A673 (cell line): ENCODE measurements around the gene IL1RAPL1. TPM values are rescaled to one million over a fixed set of nuclear protein-coding genes. Genes with fewer than 3 reads are reported as not detected.

Experiments used
- BruUV-seq: library from RNA; stranded (reverse); fragments of 400-500 nt; replicated peaks from 2 replicates; lab custom pipeline; 2021; lab: Mats Ljungman, UMichigan
- CTCF ChIA-PET: fragments of 300-600 bp; sonication (Branson Sonifier 250); formaldehyde crosslinking; loops from one replicate; lab custom pipeline; 2022; ENCODE audit warnings: antibody characterized with exemption; lab: Charles Lee
- POLR2A ChIA-PET: fragments of 300-600 bp; sonication (Branson Sonifier 250); formaldehyde crosslinking; loops from one replicate; lab custom pipeline; 2022; ENCODE audit warnings: antibody characterized with exemption; ENCODE audit not compliant: low non-redundant PET; lab: Charles Lee
- DNase-seq: peaks from one replicate; pipeline ENCODE4 v3.0.0-alpha.2; 2015; ENCODE audit warnings: low spot score
- H3K27ac ChIP-seq: fragments of 200-600 bp; sonication (generic); 2 replicates; pipeline ENCODE4 v1.5.1; 2016; ENCODE audit warnings: mixed run types, low read depth, mild to moderate bottlenecking, mixed read lengths, antibody characterized with exemption, low read length; ENCODE audit not compliant: poor library complexity, severe bottlenecking
- H3K27me3 ChIP-seq: fragments of 200-600 bp; sonication (generic); replicated peaks from 2 replicates; pipeline ENCODE4 v1.6.1; 2017; ENCODE audit warnings: mixed run types, low read depth, mild to moderate bottlenecking, mixed read lengths, antibody characterized with exemption, low read length; ENCODE audit not compliant: insufficient read depth, poor library complexity
- H3K36me3 ChIP-seq: fragments of 200-600 bp; sonication (generic); 2 replicates; pipeline ENCODE4 v1.6.1; 2016; ENCODE audit warnings: mixed run types, mild to moderate bottlenecking, mixed read lengths, antibody characterized with exemption, low read length; ENCODE audit not compliant: insufficient read depth, poor library complexity, severe bottlenecking
- H3K4me1 ChIP-seq: fragments of 200-600 bp; sonication (generic); 2 replicates; pipeline ENCODE4 v1.6.1; 2017; ENCODE audit warnings: mixed run types, mild to moderate bottlenecking, mixed read lengths, antibody characterized with exemption, low read length; ENCODE audit not compliant: insufficient read depth, poor library complexity, severe bottlenecking
- H3K4me3 ChIP-seq: fragments of 200-600 bp; sonication (generic); 2 replicates; pipeline ENCODE4 v1.5.1; 2016; ENCODE audit warnings: low read depth, mixed run types, mild to moderate bottlenecking, mixed read lengths, low read length; ENCODE audit not compliant: poor library complexity, severe bottlenecking
- H3K9me3 ChIP-seq: fragments of 200-600 bp; sonication (generic); 2 replicates; pipeline ENCODE4 v1.6.1; 2016; ENCODE audit warnings: mixed run types, low read depth, mild to moderate bottlenecking, mixed read lengths, antibody characterized with exemption, low read length; ENCODE audit not compliant: poor library complexity, severe bottlenecking
- EZH2 ChIP-seq: fragments of 200-600 bp; sonication (generic); IDR thresholded peaks from 2 replicates; pipeline ENCODE4 v1.6.1; 2017; ENCODE audit warnings: borderline replicate concordance, low read depth, mild to moderate bottlenecking, mixed read lengths, antibody characterized with exemption, low read length; ENCODE audit not compliant: poor library complexity, severe bottlenecking
- intact Hi-C: fragments of 100-400 bp; cut with micrococcal nuclease; formaldehyde crosslinking; loops from one replicate; pipeline ENCODE4 v1.10.0; 2022; ENCODE audit not compliant: unreplicated experiment
- total RNA-seq: library from RNA; stranded (reverse); gene quantifications from 2 replicates; pipeline ENCODE4 v1.2.3, GENCODE V29; 2021
- TF ChIP-seq, protein P1 (sequence below): fragments of 300-800, 200-600 bp; sonication (generic); conservative IDR thresholded peaks from 2 replicates; pipeline ENCODE4 v1.5.1; 2017; ENCODE audit warnings: low read depth, mild to moderate bottlenecking, antibody characterized with exemption, low read length, moderate library complexity, mixed read lengths

Gene IL1RAPL1
- total RNA-seq, 1 experiment from 2014 or later = 0.21 TPM

DNA sequence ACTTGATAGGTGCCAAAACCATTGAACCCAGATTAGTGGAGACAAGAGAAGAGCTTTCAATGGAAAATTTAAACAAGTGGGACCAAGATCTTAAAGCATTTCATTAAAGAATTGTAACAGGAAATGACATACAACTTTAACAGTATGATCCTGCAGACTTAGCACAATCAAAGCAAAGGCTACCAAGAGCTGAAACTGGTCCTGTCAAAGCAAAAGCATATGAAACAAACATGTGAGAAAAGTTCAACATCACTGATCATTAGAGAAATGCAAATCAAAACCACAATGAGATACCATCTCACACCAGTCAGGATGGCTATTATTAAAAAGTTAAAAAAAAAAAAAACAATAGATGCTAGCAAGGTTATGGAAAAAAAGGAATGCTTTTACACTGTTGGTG, 425.6 kb downstream of the IL1RAPL1 start:
- no TSS peak for BruUV-seq
- TF ChIP-seq, protein P1, sequence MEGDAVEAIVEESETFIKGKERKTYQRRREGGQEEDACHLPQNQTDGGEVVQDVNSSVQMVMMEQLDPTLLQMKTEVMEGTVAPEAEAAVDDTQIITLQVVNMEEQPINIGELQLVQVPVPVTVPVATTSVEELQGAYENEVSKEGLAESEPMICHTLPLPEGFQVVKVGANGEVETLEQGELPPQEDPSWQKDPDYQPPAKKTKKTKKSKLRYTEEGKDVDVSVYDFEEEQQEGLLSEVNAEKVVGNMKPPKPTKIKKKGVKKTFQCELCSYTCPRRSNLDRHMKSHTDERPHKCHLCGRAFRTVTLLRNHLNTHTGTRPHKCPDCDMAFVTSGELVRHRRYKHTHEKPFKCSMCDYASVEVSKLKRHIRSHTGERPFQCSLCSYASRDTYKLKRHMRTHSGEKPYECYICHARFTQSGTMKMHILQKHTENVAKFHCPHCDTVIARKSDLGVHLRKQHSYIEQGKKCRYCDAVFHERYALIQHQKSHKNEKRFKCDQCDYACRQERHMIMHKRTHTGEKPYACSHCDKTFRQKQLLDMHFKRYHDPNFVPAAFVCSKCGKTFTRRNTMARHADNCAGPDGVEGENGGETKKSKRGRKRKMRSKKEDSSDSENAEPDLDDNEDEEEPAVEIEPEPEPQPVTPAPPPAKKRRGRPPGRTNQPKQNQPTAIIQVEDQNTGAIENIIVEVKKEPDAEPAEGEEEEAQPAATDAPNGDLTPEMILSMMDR = no peak
- no peak for TF ChIP-seq EZH2
- intact Hi-C loops = no loop called here

GRCh38 chrX:29023207-29023606, 436.0 kb downstream of the IL1RAPL1 start:
- intact Hi-C loops = no loop called here
- no peaks in the 10 kb centered on the region for H3K36me3 ChIP-seq
- no peaks in the 10 kb centered on the region for H3K9me3 ChIP-seq
- no peaks in the 10 kb centered on the region for H3K27me3 ChIP-seq
- no peak for DNase-seq
- H3K27ac ChIP-seq = no peak overlapping the region
- H3K4me3 ChIP-seq = no peak overlapping the region
- TF ChIP-seq, protein P1 = no peak
- TF ChIP-seq EZH2 = no peak
- no peaks in the 10 kb centered on the region for H3K4me1 ChIP-seq
- ChIA-PET CTCF (no interaction called here), POLR2A (no interaction called here)
- BruUV-seq = no TSS peak

More for the DNA sequence above, 425.6 kb downstream of the IL1RAPL1 start:
- no peaks in the 10 kb centered on the region for H3K36me3 ChIP-seq
- peaks cover 6% of the 10 kb centered on the region for H3K9me3 ChIP-seq
- POLR2A ChIA-PET = no interaction called here
- no peaks in the 10 kb centered on the region for H3K27me3 ChIP-seq
- no peak for DNase-seq
- no peak overlapping the region for H3K4me3 ChIP-seq
- H3K27ac ChIP-seq = no peak overlapping the region
- H3K4me1 ChIP-seq = no peaks in the 10 kb centered on the region
- CTCF ChIA-PET = no interaction called here

DNA sequence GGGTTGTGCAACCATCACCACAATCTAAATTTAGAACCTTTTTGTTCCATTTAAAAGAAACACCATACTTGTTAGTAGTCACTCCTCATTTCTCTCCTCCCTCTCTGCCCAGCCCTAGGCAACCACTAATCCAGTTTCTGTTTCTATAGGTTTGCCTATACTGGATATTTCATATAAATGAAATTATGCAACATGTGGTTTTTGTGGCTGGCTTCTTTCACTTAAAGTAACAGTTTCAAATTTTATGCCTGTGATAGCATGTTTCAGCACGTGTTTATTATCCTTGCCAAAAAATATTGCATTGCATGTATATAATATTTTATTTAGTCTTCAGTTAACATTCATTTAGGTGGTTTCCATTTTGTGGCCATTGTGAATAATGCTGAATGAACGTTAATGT, 437.6 kb downstream of the IL1RAPL1 start:
- H3K9me3 ChIP-seq = no peaks in the 10 kb centered on the region
- intact Hi-C loops = no loop called here
- ChIA-PET CTCF (no interaction called here), POLR2A (no interaction called here)
- no peak for DNase-seq
- no TSS peak for BruUV-seq
- H3K36me3 ChIP-seq = no peaks in the 10 kb centered on the region
- H3K4me1 ChIP-seq = no peaks in the 10 kb centered on the region
- TF ChIP-seq, protein P1 = no peak
- TF ChIP-seq EZH2 = no peak
- no peaks in the 10 kb centered on the region for H3K27me3 ChIP-seq
- no peak overlapping the region for H3K4me3 ChIP-seq
- no peak overlapping the region for H3K27ac ChIP-seq
